ENCODE data around the gene MPI. TPM values are rescaled to one million over a fixed set of nuclear protein-coding genes. Genes with fewer than 3 reads are reported as not detected.
A peak's percentile ranks its signal among the peaks of the same experiment; 100 is the strongest.

The MPI gene
- total and polyA plus RNA-seq, 10 of the 15 experiments (the other 5 are each of a cell fraction or from before 2014, with no cell fraction given): 35.6 to 93.9 (median 44.1) TPM

- in situ Hi-C loops (cut with MboI) (no loop called here), intact Hi-C loops (cut with micrococcal nuclease; ENCODE audit: unreplicated experiment) (no loop called here)
- peaks cover 10% of the 10 kb centered on the region for H3K79me2 ChIP-seq (ENCODE audit: control insufficient read depth, insufficient read depth, low read length)
- ChIA-PET RAD21 (ENCODE audit: unreplicated experiment) (no interaction called here), CTCF (interaction anchor here (0.7 to 4.2 kb wide), 3 partner anchors 9 to 81 kb away, joined by 4 to 18 read pairs (median 4); partner anchors contain the start of gene ULK3), SMC1A (ENCODE audit: uncharacterized antibody, unreplicated experiment) (no interaction called here), POLR2A (no interaction called here)
- H3K4me3 ChIP-seq: no peak overlapping the region
- no peak for TF ChIP-seq NR2C2 (IDR thresholded peaks at IDR 0.05; ENCODE audit: borderline replicate concordance, control insufficient read depth, insufficient read length, low read depth)
- TF ChIP-seq POLR2A (IDR thresholded peaks at IDR 0.05; ENCODE audit: low read depth, low read length): 0 out of 2 replicates have a peak, but pooled peaks have one; percentile 6
- TF ChIP-seq ELK1 (IDR thresholded peaks at IDR 0.05; ENCODE audit: low read depth, low read length): no peak
- peaks cover 19% of the 10 kb centered on the region for H3K4me1 ChIP-seq (ENCODE audit: control insufficient read depth, insufficient read depth, low read length)
- H3K27me3 ChIP-seq (replicated peaks in 1 of 2; ENCODE audit: control insufficient read depth in 2 of 2, insufficient read depth in 2 of 2, low read length in 1 of 2): no peaks in the 10 kb centered on the region
- no peak overlapping the region for H3K27ac ChIP-seq (ENCODE audit: control insufficient read depth, insufficient read depth)
- WGBS (ENCODE audit: insufficient coverage, insufficient replicate concordance, low lambda C conversion rate, missing lambda C conversion rate): over 99% methylated on average over 7 of the region's 7 CpGs
- no peak for FAIRE-seq
- ATAC-seq: no peak
- DNase-seq (ENCODE audit: low read depth, low spot score): no peak
- H3K4me2 ChIP-seq (ENCODE audit: control insufficient read depth, insufficient read depth): no peak overlapping the region
- H3K9me3 ChIP-seq (replicated peaks; ENCODE audit: control insufficient read depth, insufficient read depth, low read length): no peaks in the 10 kb centered on the region
- no TSS peak for BruUV-seq (replicated peaks)
- peaks cover 33 to 42% of the 10 kb centered on the region in 2 experiments; a peak in 3 of 4 replicates for H3K36me3 ChIP-seq (ENCODE audit: control insufficient read depth in 2 of 2, insufficient read depth in 2 of 2, low read length in 1 of 2)
- no peak overlapping the region for H3K9ac ChIP-seq (ENCODE audit: control insufficient read depth, insufficient read depth, low read length)
- no peaks in the 10 kb centered on the region for H4K20me1 ChIP-seq (ENCODE audit: control insufficient read depth, insufficient read depth)
- H2AFZ ChIP-seq (ENCODE audit: control insufficient read depth, low read depth, low read length): no peak overlapping the region
Observed at GRCh38 chr15:74851960-74852359, 37.9 kb upstream of the MPI start.

DNA sequence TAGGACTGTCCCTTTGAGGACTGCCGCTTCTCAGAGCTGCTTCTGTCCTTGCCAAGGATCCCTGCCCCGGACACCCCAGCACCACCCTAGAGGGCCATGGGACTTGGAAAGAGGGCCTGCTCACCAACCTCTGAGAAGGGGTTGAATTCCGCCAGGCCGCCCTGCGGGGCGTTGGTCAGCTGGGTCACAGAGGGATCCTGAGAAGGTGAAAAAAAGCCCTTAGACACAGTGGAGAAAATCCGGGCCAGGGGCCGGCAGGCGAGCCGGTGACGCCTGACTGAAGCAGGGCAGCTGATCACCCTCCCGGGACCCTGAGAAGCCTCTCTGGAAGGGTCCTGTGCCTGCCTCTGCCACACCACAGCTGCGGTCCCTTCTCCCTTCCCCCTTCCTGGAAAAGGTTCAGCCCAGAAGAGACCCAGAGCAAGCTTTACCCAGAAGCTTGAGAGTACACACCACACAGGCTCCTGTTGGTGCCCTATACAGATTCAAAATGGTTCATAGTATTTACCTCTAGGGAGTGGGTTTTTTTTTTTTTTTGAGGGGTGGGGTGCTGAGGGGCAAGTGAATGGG is 35.3 kb upstream of the MPI start:
- H3K9ac ChIP-seq (ENCODE audit: control insufficient read depth, insufficient read depth, low read length): no peak overlapping the region
- DNase-seq (ENCODE audit: low read depth, low spot score): no peak
- H3K27me3 ChIP-seq (replicated peaks in 1 of 2; ENCODE audit: control insufficient read depth in 2 of 2, insufficient read depth in 2 of 2, low read length in 1 of 2): no peaks in the 10 kb centered on the region
- WGBS (ENCODE audit: insufficient coverage, insufficient replicate concordance, low lambda C conversion rate, missing lambda C conversion rate): 62% methylated on average over 13 of the region's 13 CpGs
- H2AFZ ChIP-seq (ENCODE audit: control insufficient read depth, low read depth, low read length): no peak overlapping the region
- RAD21 ChIA-PET (ENCODE audit: unreplicated experiment): interaction anchor here (1.6 kb wide), 1 partner anchor 47 kb away, joined by 4 read pairs; no protein-coding TSS in a partner anchor
- no peak overlapping the region for H3K27ac ChIP-seq (ENCODE audit: control insufficient read depth, insufficient read depth)
- H3K4me2 ChIP-seq (ENCODE audit: control insufficient read depth, insufficient read depth): no peak overlapping the region
- BruUV-seq (replicated peaks): no TSS peak
- H3K4me3 ChIP-seq: no peak overlapping the region
- no peaks in the 10 kb centered on the region for H3K9me3 ChIP-seq (replicated peaks; ENCODE audit: control insufficient read depth, insufficient read depth, low read length)
- intact Hi-C loops (cut with micrococcal nuclease; ENCODE audit: unreplicated experiment) (loop anchor here (5.0 kb wide), 1 partner anchor 48 kb away; no protein-coding TSS in a partner anchor), in situ Hi-C loops (cut with MboI) (no loop called here)
- no peak for FAIRE-seq
- no peaks in the 10 kb centered on the region for H4K20me1 ChIP-seq (ENCODE audit: control insufficient read depth, insufficient read depth)
- H3K36me3 ChIP-seq (ENCODE audit: control insufficient read depth in 2 of 2, insufficient read depth in 2 of 2, low read length in 1 of 2): peaks cover 21 to 34% of the 10 kb centered on the region in 2 experiments; a peak in 3 of 4 replicates
- SMC1A ChIA-PET (ENCODE audit: uncharacterized antibody, unreplicated experiment): interaction anchor here (2.0 to 7.5 kb wide), 3 partner anchors 14 to 47 kb away, joined by 9 to 120 read pairs (median 36); no protein-coding TSS in a partner anchor
- H3K4me1 ChIP-seq (ENCODE audit: control insufficient read depth, insufficient read depth, low read length): peaks cover 44% of the 10 kb centered on the region
- POLR2A ChIA-PET: interaction anchor here (1.1 to 1.3 kb wide), 2 partner anchors 15 to 52 kb away, joined by 3 read pairs; partner anchors contain the start of gene FAM219B
- peaks cover 26% of the 10 kb centered on the region for H3K79me2 ChIP-seq (ENCODE audit: control insufficient read depth, insufficient read depth, low read length)
- no peak for ATAC-seq
- CTCF ChIA-PET: interaction anchor here (0.8 to 4.2 kb wide), 2 partner anchors 10 to 48 kb away, joined by 3 to 18 read pairs; no protein-coding TSS in a partner anchor
- TF ChIP-seq POLR2AphosphoS5 (IDR thresholded peaks at IDR 0.05; ENCODE audit: low read length) (no peak), ELK1 (IDR thresholded peaks at IDR 0.05; ENCODE audit: low read depth, low read length) (no peak), DPF2 (IDR thresholded peaks at IDR 0.05) (no peak)

Measured in GM12878 (cell line).